Measurements from ENCODE around the gene ECM2. TPM values are rescaled to one million over a fixed set of nuclear protein-coding genes. Genes with fewer than 3 reads are reported as not detected.
A peak's percentile ranks its signal among the peaks of the same experiment; 100 is the strongest.

The ECM2 gene
- polyA plus RNA-seq, 4 donors: 12.6 to 103 (median 19.2) TPM

DNA sequence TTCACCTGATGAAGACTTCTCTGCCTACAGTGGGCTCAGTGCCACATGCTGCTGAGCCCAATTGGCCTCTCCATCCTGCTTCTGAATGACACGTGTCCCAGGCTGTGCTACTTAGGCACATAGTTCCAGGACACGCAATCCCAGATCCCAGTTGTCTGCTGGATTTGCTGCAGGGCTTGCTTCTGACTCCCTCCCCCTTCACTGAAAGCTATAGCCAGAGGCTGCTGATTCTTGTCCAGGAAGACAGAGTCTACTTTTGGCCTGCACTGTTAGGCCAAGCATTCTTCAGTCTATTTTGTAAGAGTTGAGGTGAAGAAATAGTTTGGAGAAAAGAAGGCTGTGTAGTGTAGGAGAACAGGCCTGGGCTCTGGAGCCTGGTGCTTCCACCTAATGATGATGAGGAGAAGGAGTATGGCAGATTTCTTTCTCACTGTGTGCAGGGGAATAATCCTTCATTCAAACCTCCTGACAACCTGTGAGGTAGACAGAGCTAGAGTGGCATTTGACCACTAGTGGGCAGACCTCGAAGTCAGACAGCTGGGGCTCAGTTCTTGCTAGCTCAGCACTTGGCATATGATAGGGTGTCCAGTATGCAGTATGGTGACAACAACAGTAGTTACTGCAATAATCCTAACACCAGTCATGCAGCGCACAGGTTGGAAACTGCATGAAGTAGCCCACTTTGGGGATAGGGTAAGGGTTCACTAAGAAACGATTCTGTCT, 34.0 kb downstream of the ECM2 start:
- DNase-seq (ENCODE audit: low read depth in 4 of 4, low spot score in 3 of 4): no peak

DNA sequence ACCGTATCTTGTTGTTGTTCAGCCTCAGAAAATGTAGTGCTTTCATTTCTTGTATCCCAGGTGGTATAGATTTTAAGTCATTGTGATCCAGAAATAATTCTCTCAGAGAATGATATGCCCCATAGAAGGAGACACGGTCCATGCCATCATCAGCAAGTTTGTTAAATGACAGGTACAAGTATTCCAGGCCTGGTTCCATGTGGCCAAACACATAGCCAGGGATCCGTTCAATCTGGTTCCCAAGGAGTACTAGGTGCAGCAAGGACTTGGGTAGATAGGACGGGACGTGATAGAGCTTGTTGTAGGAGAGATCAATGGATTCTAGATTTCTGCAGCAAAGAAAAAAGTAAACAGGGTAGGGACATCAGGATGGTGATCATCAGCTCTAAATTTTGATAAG, 35.1 kb downstream of the ECM2 start:
- DNase-seq (ENCODE audit: low read depth in 4 of 4, low spot score in 3 of 4): no peak

DNA sequence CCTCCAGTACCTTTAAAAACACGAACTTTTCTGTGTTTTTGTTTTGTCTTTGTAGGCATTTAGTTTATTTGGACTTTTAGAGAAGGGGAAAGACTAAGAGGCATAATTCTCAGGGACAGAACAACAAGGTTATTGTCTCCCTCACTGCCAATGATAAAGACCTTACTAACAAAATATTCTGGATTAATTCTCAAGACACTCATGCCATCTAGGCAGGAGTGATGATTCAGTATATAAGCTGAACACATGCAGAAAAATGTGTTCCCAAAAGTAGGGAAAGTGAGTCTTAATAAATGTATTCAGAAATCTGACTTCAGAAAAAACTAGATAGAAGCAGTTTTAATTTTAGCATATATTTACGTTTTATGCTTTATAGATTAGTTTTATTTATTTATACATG, 36.1 kb downstream of the ECM2 start:
- no peak for DNase-seq (ENCODE audit: low read depth in 4 of 4, low spot score in 3 of 4)

DNA sequence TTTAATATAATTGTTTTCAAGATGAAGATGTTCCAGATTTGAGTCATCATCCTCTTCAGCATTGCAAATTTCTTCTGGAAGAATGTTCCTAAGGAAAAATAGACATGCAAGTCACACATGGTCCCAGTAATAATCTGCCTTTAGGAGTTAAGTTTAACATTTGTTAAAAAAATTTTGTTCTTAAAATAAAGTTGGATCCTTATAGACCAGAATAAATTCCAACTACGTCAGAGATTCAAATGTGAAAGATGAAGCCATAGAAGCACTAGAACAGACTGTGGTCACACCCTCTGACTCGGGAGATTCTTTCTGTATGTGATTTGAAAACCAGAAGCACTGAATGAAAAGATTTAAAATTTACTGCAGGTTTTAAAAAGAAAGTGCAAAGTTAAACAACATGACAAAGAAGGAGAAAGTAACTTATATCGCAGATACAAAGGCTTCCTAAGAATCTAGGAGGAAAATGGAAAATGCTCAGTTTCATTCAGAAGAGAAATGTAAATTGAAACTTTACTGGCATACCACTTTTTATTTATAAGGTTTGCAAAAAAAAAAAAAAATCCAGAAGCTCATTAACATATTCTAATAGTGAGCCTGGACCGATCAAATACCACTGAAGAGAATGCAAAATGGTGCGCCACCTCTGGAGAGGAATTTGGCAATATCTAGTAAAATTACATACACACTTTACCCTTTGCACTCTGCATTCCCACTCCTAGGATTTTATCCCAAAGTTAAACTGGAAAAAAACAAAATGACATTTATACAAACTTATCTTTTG, 39.2 kb downstream of the ECM2 start:
- DNase-seq (ENCODE audit: low read depth in 4 of 4, low spot score in 3 of 4): no peak

DNA sequence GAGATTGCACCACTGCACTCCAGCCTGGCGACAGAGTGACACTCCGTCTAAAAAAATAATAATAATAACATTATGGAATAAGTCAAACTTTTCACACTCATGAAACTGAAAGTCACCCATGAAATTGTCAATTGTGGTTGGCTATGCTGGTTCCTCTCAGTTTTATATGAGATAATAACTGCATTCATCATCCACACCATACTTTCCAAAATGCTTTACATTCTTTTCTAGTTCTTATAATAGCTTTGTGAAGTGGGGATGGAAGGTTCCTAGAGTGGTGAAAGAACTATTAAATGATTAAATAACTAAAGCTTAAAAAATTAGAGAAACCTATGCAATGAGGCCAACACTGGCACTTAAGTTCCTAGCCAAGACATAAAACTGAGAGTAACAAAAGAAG, 40.9 kb downstream of the ECM2 start:
- no peak for DNase-seq (ENCODE audit: low read depth in 4 of 4, low spot score in 3 of 4)

DNA sequence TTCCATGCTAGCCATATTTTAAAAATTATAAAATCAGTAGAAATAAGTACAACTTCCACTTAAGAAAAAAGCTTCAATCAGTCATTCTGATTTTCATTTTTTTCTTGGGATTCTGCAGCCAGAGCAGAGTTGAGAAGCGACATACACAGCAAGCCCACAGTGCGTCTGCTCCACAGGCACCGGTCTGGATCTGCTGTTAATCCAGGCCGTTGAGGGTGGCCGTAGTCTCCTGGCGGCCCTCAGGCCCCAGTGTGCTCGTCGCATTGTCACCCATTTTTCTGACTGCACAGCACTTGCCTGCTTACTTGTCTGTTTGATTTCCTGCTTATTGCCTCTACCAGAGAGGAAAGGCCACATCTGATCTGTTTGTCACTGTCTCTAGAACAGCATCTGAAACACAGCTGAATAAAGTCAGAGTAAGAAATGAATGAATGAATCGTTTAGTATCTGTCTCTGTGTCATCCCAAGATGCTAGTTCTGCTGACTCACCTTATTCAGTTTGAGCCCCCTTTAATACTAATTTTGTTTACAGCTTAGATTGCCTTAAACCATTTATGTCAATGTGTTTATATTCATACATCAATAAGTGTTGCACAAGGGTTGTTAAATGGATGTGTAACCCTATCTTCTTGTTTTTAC, 41.9 kb downstream of the ECM2 start:
- no peak for DNase-seq (ENCODE audit: low read depth in 4 of 4, low spot score in 3 of 4)

DNA sequence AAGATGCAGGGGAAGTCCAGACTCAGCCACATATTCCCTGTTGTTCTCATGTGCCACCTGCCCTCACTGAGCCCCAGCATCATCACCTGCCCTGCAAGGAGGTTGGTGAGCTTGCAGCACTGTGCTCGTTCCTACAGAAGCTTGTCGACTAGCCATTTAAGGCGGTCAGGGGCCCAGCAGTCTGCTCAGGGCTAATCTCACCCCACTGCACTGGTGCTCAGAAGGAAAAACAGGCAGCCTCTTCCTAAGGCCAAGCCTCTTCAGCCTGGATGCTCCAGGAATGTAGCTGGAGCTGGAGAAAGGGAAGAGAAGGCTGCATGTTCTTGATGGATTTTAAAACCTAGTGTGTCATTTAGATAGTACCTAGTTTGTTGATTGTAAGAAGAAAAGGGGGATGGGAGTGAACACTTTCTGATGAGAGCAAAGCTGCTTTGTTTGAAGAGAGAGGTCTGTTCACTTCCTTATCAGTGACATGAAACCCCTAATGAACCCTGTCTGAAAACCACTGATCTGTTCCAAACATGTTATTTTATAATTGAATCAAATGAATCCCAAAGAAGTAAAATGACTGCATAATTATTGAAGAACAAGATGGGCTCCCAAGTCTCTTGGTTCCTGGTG, 42.9 kb downstream of the ECM2 start:
- DNase-seq (ENCODE audit: low read depth in 4 of 4, low spot score in 3 of 4): no peak

DNA sequence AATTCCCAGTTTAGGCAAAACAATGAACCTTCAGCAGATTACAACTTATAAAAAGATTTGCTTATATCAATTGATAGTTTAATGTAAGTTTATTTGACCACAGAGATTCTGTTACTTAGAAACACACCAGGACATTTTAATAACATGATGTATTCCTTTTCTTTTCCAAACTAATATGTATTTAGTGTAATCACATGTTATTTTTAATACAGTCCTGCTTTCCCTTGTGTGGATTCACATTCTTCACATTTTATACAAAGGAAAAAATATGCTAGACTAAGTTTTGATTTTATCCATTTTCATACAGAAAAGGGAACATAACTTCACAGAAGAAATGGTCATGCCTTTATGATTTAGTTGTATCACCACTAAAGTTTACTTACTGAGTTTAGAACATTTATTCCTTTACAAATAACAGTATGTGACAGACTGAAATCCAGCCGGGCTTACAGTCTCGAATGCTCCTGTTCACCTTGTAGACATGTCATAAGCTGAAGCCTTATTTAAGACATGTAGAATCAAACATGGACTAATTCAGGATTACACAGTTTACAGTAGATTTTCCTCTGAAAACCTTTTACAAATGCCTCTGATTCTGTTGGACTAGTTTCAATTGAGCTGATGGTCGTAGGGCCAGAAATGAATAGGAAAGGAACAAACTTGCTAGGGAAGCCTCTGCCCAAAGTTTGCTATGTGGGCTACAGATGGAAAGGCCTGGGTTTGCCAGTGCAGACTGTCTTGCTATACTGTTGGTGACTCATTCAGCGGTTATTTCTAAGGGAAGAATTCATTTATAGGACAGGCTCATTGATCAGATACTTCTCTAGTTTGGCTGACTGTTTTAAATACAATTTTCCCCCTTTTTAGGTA, 46.9 kb downstream of the ECM2 start:
- no peak for DNase-seq (ENCODE audit: low read depth in 4 of 4, low spot score in 3 of 4)

DNA sequence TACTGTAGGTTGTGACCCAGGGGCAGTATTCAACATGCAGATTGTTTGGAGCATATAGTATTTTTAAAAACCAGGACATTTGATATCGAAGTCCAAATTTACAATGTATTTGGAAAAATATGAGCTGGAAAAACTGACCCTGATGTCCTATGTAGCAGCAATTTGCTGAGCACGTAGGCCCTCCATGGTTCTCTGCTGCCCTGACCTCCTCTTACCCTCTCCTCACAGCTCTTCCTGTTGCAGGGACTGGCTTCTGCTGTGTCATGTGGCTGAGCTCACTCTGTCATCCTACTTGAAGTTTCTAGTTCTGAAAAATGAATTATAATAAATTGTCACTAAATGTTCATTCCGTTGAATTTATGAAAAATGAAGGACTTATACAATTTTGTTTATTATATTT, 49.4 kb downstream of the ECM2 start:
- no peak for DNase-seq (ENCODE audit: low read depth in 4 of 4, low spot score in 3 of 4)

DNA sequence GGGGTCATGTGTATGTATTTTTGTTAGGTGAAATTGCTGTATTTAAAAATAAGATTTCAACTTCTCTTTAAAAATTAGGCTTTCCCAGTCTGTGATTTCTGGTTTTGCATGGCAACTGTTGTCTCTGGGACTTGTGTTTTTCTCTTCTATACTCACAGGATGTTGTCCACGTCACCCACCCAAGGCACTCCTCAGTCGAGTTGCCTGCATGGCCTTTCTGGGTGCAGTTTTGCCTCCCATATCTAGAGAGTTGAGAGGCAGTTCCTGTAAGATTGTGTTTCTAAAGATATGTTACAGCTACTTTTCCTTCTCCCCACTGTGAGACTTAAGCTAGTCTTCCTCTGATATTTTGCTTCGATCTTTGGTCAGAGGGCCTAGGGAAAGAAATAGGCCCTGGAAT, 51.2 kb downstream of the ECM2 start:
- no peak for DNase-seq (ENCODE audit: low read depth in 4 of 4, low spot score in 3 of 4)

DNA sequence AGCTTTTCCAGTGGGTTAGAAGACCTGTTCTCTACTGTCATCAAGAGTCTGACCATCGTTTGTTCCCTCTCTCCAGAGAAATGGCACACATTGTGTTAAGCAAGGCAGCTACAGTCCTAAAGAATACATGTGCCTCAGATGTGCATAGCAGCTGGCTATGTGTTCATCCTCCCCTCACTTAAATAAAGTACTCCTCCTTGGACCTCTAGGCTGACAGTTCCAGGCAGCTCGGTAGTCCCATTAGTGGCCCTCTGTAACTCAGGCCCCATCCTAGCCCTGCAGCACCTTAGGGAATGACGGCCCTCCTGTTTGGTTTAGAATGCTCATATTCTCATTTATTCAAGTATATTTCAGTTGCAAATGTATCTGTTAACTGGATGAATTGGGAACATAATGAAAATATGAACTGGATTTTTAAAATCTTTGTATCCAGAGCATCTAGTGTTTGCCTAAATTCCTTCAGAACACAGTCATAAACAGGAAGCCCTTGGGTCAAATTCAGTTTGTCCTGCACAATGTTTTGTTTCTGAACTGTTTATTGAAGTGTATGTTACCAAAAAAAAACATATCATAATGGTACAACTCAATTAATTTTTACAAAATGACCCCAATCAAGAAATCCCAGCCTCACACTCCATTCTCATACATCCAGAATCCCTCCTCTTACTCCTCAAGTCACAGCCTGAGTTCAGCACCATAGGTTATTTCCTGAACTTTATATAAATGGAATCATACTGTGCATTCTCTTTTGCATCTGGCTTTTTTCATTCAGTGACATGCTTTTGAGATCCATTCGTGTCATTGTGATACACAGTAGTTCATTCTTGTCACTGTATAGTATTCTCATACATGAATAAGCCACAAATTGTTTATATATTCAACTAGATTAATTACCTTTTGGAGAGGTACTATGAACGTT, 51.9 kb downstream of the ECM2 start:
- no peak for DNase-seq (ENCODE audit: low read depth in 4 of 4, low spot score in 3 of 4)

DNA sequence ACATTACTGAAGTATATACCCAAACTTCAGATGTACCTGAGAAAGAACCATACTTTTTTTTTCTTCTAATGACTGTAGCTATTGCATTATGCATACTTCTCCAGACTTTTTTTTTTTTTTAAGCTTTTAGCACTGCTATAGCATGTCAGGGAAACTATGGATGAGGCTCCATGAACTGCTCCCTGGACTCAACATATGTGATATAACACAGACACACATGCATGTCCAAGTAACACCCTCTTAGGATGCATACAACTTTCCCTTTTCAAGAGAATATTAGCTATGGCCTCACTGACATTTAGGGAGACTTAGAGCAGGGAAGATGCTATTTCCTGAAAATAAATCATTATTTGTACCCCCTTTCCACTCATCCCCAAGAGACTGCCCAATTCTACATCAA, 53.0 kb downstream of the ECM2 start:
- no peak for DNase-seq (ENCODE audit: low read depth in 4 of 4, low spot score in 3 of 4)

DNA sequence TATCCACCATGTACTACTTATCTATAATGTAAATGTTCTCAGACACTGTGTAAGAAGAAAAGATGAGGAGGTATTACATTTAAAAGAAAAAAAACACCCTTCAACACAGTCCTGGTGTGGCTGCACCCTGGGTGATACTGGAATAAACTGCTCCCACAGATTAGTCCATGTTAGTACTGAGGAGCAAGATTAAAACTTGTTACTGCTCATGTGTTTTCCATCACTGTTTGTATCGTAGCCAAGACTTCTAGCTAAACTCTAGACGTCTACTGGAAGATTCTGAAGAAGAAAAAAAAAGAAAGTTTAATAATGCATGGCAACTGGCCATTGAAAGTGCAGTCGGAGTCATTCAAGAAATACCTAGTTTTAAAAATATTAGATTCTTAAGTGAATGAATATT, 53.5 kb downstream of the ECM2 start, which contains the start of gene ASPN:
ASPN (minus strand) TSS at position 178 of the 400 bp plus-strand sequence.
- peak in 3 of 4 donors; percentile 42 to 64 (median 42) for DNase-seq (ENCODE audit: low read depth in 4 of 4, low spot score in 3 of 4)

DNA sequence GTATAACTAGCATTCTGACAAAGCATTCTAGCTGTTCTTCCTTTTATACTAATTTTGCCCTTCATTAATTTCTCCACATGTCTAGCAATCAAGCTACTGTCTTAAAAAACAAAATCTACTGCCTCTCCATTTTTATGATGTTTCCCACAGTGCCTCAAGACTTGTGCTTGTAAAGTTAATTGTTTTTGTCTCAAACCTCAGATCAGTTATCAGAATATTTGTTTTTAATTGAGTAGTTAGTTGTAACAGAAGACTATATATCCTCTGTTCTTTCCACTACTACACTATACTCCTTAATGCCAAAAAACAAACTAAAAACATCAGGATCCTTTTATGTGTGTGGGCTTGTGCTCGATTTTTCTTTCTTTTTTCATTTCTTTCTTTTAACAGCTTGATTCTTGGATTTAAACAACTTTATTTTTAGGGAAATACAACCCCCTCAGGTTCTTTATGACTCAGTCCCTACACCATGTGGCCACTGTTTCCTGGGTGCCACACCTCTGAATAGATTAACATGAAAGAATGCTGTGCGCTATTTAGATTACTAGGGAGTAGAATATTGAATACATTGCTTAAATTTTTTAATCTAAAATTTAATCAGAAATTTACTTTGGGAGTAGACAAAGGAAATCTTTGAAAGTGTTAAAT, 54.7 kb downstream of the ECM2 start:
- no peak for DNase-seq (ENCODE audit: low read depth in 4 of 4, low spot score in 3 of 4)

DNA sequence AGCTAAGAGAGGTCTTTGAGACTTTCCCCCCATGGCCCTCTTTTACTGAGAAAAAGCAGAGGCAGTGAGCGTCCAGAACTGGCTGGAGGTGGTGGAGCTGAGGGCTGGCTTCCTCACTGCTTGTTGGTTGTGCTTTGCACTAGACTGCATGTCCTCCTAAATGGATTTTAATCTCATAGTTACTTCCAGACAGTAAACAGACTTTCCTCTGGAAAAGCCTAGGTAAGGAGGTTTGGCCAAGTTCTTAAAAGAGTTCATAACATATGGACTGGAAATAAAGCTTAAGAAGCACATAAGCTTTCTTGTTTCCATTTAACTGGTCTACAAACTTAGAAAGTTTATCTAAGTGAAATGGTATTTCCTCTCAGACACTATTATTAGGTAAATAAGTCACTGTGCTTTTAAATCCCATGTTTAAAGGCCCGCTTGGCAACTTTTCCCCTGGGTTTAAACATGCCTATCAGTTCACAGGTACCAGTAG, 55.5 kb downstream of the ECM2 start:
- peak in 2 of 4 donors; percentile 20 to 31 for DNase-seq (ENCODE audit: low read depth in 4 of 4, low spot score in 3 of 4)

DNA sequence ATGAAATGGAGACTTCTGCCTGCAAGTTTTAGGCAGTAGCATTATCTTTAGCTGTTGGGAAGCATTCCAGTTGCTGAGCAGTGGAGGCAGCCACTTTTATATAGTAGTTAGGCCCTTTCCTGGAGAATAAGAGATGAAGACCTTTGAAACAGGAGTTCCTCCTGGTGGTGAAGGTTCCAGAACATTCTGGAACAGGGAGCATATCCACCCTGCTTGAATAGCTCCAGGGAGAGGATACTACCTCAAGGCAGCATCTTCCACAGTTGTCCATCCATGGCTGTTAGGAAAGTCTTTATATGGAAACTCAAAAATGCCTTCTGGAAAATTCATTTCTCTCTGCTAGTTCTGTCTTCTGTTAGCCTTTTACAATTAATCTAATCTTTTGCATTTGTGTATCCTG, 56.4 kb downstream of the ECM2 start:
- DNase-seq (ENCODE audit: low read depth in 4 of 4, low spot score in 3 of 4): no peak

DNA sequence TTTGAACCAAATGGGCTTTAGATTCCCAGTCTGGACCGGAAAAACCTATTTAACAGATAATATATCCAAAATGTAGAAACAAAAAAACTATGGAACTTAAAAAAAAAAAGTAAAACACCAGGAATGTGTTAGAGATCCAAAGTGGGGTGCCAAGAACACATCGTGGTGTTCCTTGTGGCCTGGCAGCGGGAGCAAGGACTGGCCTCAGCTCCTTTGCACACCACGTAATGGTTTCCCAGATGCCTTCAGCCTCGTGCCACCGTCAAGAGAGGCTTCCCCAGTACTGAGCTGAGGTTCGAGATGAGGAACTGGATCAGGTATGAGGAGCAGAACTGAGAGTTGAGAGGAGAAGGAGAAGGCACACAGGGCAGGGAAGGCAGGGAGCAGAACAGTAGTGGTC, 57.0 kb downstream of the ECM2 start:
- no peak for DNase-seq (ENCODE audit: low read depth in 4 of 4, low spot score in 3 of 4)

DNA sequence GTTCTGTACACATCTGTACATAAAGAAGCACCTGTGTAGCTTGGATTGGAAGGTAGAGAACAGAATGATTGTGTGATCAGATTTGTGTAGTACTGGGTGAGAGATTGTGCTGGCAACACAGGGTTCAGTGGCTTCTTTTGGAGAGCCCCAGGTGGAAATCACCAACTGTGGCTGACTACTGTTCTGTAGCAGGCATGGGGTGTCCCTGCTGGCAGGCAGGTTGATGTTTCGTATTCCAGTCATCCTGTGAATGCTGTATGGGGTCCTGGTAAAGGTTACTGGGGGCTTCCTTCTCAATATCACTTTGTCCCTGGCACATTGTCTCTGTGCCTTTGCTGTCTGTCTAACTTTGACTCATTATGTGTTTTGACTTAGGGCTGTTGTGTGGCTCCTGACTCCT, 58.8 kb downstream of the ECM2 start:
- no peak for DNase-seq (ENCODE audit: low read depth in 4 of 4, low spot score in 3 of 4)

DNA sequence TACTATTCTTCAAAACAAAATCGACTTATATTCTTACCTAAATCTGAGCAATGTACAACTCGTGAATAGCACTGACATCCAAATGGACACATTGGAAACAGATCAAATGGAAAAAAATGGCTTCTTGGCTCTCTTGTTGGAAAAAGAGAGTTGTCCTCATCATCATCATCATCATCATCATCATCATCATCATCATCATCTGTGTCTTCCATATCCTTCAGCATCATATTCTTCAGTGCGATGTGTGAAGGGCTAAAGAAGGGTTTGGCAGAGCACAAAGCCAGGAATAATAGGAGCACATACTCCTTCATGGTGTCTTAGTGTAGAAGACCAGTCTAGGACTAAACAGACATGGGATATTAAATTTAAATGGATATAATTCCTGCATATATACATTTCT, 61.2 kb downstream of the ECM2 start:
- DNase-seq (ENCODE audit: low read depth in 4 of 4, low spot score in 3 of 4): no peak

Data from left renal pelvis (tissue), 4 donors.